ENCODE results near the gene RNF25.

The RNF25 gene

GRCh38 chr2:218621007-218621406 is 50.8 kb downstream of the RNF25 start:
- DNase-seq, result no peak

GRCh38 chr2:218618102-218618860 is 53.5 kb downstream of the RNF25 start:
- DNase-seq, result no peak

GRCh38 chr2:218615868-218616315 is 55.9 kb downstream of the RNF25 start:
- DNase-seq, result no peak
